B cell (primary cell): ENCODE results near the gene USP34. TPM values are rescaled to one million over a fixed set of nuclear protein-coding genes. Genes with fewer than 3 reads are reported as not detected.
A peak's percentile ranks its signal among the peaks of the same experiment; 100 is the strongest.

ENCODE experiments used
- ATAC-seq: fragments of 200-7000 bp; cut with Tn5 transposase; one replicate; pipeline ENCODE4 v1.10.0; 2021; ENCODE audit warnings: low read depth, mild to moderate bottlenecking, moderate number of reproducible peaks, moderate library complexity
- CTCF ChIA-PET: fragments of 350-600 bp; sonication (Branson Sonifier 250); formaldehyde crosslinking; loops from one replicate; lab custom pipeline; 2021; ENCODE audit warnings: antibody characterized with exemption, inconsistent platforms; lab: Charles Lee
- POLR2A ChIA-PET: fragments of 350-600 bp; sonication (Branson Sonifier 250); formaldehyde crosslinking; loops from one replicate; lab custom pipeline; 2021; ENCODE audit warnings: antibody characterized with exemption; lab: Charles Lee
- DNase-seq: peaks from one replicate; pipeline ENCODE4 v3.0.0; 2013
- H2AFZ ChIP-seq: 2 replicates; pipeline ENCODE4 v1.6.1; 2012; ENCODE audit warnings: mild to moderate bottlenecking, low read depth, low read length; ENCODE audit not compliant: insufficient read depth, poor library complexity, severe bottlenecking
- H3K27ac ChIP-seq, 2 donors: 1 replicate in 1 of 2; 2 replicates in 1 of 2; pipeline ENCODE4 v1.5.1; 2012 to 2013; ENCODE audit warnings: low read length in 2 of 2, mild to moderate bottlenecking in 2 of 2, moderate library complexity in 1 of 2
- H3K27me3 ChIP-seq, 4 experiments: fragments of 200-600 bp in 1 of 4; sonication (generic) in 1 of 4; replicated peaks in 1 of 4; 1 replicate in 2 of 4; 2 replicates in 2 of 4; pipeline versions ENCODE4 v1.6.1 to v1.7.0; 2013 to 2016; ENCODE audit warnings: low read length in 3 of 4, mild to moderate bottlenecking in 2 of 4, mixed read lengths in 1 of 4, moderate library complexity in 1 of 4; ENCODE audit not compliant: insufficient read depth in 4 of 4, control insufficient read depth in 3 of 4; ENCODE audit errors: control extremely low read depth in 1 of 4
- H3K36me3 ChIP-seq, 2 experiments: replicated peaks in 1 of 2; 1 replicate in 1 of 2; 2 replicates in 1 of 2; pipeline versions ENCODE4 v1.6.1 to v1.7.1; 2013; ENCODE audit warnings: low read length in 1 of 2; ENCODE audit not compliant: insufficient read depth in 2 of 2, control insufficient read depth in 1 of 2; ENCODE audit errors: control extremely low read depth in 1 of 2, extremely low read depth in 1 of 2
- H3K4me1 ChIP-seq, 2 donors: fragments of 200-600 bp in 1 of 2; sonication (generic) in 1 of 2; 1 replicate in 1 of 2; 2 replicates in 1 of 2; pipeline versions ENCODE4 v1.5.1 to v1.6.1; 2013 to 2017; ENCODE audit warnings: low read length in 2 of 2; ENCODE audit not compliant: control insufficient read depth in 2 of 2, insufficient read depth in 2 of 2
- H3K4me2 ChIP-seq: replicated peaks from 2 replicates; pipeline ENCODE3; 2012; ENCODE audit warnings: mild to moderate bottlenecking, low read depth, low read length; ENCODE audit not compliant: poor library complexity, severe bottlenecking
- H3K4me3 ChIP-seq, 5 experiments: fragments of 200-600 bp in 1 of 5; sonication (generic) in 1 of 5; 1 replicate in 3 of 5; 2 replicates in 2 of 5; pipeline versions ENCODE4 v1.5.1 to v1.7.0; 2011 to 2016; ENCODE audit warnings: low read length in 4 of 5, mild to moderate bottlenecking in 4 of 5, low read depth in 2 of 5, control low read depth in 1 of 5, moderate library complexity in 1 of 5; ENCODE audit not compliant: insufficient read depth in 1 of 5; ENCODE audit errors: control extremely low read depth in 1 of 5, extremely low read depth in 1 of 5
- H3K79me2 ChIP-seq: fragments of 200-600 bp; sonication (generic); one replicate; pipeline ENCODE4 v1.6.0; 2016; ENCODE audit warnings: low read length; ENCODE audit not compliant: control insufficient read depth, insufficient read depth
- H3K9ac ChIP-seq: fragments of 200-600 bp; sonication (generic); 2 replicates; pipeline ENCODE4 v1.6.1; 2017; ENCODE audit warnings: mild to moderate bottlenecking, low read length, moderate library complexity
- H3K9me3 ChIP-seq, 3 donors: one replicate each; pipeline versions ENCODE4 v1.6.1 to v1.7.1; 2013; ENCODE audit warnings: low read length in 2 of 3; ENCODE audit not compliant: control insufficient read depth in 2 of 3, insufficient read depth in 1 of 3; ENCODE audit errors: control extremely low read depth in 1 of 3
- H4K20me1 ChIP-seq: 2 replicates; pipeline ENCODE4 v1.6.0; 2012; ENCODE audit warnings: mild to moderate bottlenecking, low read length; ENCODE audit not compliant: insufficient read depth, control insufficient read depth, poor library complexity, severe bottlenecking
- H3K27ac Mint-ChIP-seq: one replicate; pipeline ENCODE4 v1.8.0; 2021; ENCODE audit warnings: mixed read lengths
- H3K27me3 Mint-ChIP-seq: one replicate; pipeline ENCODE4 v1.8.0; 2021; ENCODE audit warnings: mixed read lengths
- H3K4me1 Mint-ChIP-seq: one replicate; pipeline ENCODE4 v1.8.0; 2021; ENCODE audit warnings: mixed read lengths
- H3K4me3 Mint-ChIP-seq: one replicate; pipeline ENCODE4 v1.8.0; 2021; ENCODE audit warnings: mixed read lengths
- H3K9me3 Mint-ChIP-seq: one replicate; pipeline ENCODE4 v1.8.0; 2022; ENCODE audit warnings: mixed read lengths; ENCODE audit not compliant: insufficient read depth
- EZH2 ChIP-seq: IDR thresholded peaks from 2 replicates; pipeline ENCODE4 v1.6.1; 2012; ENCODE audit warnings: borderline replicate concordance, low read depth, mild to moderate bottlenecking, moderate library complexity, low read length; ENCODE audit not compliant: insufficient read depth, poor library complexity, severe bottlenecking
- WGBS: methylation state at CpG from one replicate; pipeline ENCODE4 v1.1.5; 2013; ENCODE audit warnings: missing lambda C conversion rate; ENCODE audit not compliant: insufficient coverage; 5-methylcytosine and 5-hydroxymethylcytosine counted together
- intact Hi-C: fragments of 100-400 bp; cut with micrococcal nuclease; formaldehyde crosslinking; loops from one replicate; pipeline ENCODE4 v1.10.0; 2022
- polyA plus RNA-seq: library from polyadenylated mRNA; depleted of rRNA; stranded (reverse); fragments of >200 nt; gene quantifications from 2 replicates; pipeline ENCODE4 v1.2.3, GENCODE V29; 2012
- total RNA-seq, 2 donors: library from RNA; stranded (reverse); fragments of 120-200 nt in 1 of 2; gene quantifications; 1 replicate in 1 of 2; 2 replicates in 1 of 2; pipeline versions ENCODE4 v1.2.3 to v1.2.4, GENCODE V29; 2013 to 2022
- TF ChIP-seq, protein P1 (sequence below): fragments of 200-600 bp; IDR thresholded peaks from one replicate; pipeline ENCODE4 v1.8.0; 2022; ENCODE audit warnings: antibody characterized with exemption, mild to moderate bottlenecking

The USP34 gene
- total and polyA plus RNA-seq, 2 donors (not counting 1 experiment from before 2014, with no cell fraction given), result 70.3 to 311 TPM

DNA sequence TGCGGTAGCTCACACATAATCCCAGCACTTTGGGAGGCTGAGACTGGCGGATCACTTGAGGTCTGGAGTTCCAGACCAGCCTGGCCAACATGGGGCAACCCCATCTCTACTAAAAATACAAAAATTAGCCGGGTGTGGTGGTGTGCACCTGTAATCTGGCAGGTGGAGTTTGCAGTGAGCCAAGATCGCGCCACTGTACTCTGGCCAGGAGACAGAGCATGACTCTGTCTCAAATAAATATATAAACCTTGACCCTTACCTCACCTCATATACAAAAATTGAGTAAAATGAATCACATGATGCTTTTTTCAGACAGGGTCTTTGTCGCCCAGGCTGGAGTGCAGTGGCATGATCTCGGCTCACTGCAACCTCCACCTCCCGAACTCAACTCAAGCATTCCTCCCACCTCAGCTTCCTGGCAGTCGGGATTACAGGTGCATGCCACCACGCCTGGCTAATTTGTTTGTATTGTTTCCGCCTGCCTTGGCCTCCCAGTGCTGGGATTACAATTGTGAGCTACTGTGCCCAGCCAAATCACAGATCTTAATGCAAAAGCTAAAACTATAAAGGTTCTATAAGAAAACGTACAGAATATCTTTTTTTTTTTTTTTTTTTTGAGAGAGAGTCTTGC lies 42.0 kb upstream of the USP34 start:
- H4K20me1 ChIP-seq, result peaks cover 65% of the 10 kb centered on the region
- no peak for ATAC-seq
- H3K4me1 ChIP-seq, result no peaks in the 10 kb centered on the region
- ChIA-PET POLR2A (no interaction called here), CTCF (interaction anchor here (0.7 kb wide), 1 partner anchor 9 kb away, joined by 4 read pairs; no protein-coding TSS in a partner anchor)
- H3K27me3 Mint-ChIP-seq, result no peaks in the 10 kb centered on the region
- no peak overlapping the region for H3K27ac Mint-ChIP-seq
- WGBS, result 100% methylated on average over 3 of the region's 12 CpGs
- H3K4me2 ChIP-seq, result no peak overlapping the region
- intact Hi-C loops, result no loop called here
- H3K36me3 ChIP-seq, result peaks cover 18 to 61% of the 10 kb centered on the region in 2 experiments
- no peaks in the 10 kb centered on the region for H3K9me3 ChIP-seq
- no peak overlapping the region for H3K4me3 ChIP-seq
- TF ChIP-seq, protein P1, sequence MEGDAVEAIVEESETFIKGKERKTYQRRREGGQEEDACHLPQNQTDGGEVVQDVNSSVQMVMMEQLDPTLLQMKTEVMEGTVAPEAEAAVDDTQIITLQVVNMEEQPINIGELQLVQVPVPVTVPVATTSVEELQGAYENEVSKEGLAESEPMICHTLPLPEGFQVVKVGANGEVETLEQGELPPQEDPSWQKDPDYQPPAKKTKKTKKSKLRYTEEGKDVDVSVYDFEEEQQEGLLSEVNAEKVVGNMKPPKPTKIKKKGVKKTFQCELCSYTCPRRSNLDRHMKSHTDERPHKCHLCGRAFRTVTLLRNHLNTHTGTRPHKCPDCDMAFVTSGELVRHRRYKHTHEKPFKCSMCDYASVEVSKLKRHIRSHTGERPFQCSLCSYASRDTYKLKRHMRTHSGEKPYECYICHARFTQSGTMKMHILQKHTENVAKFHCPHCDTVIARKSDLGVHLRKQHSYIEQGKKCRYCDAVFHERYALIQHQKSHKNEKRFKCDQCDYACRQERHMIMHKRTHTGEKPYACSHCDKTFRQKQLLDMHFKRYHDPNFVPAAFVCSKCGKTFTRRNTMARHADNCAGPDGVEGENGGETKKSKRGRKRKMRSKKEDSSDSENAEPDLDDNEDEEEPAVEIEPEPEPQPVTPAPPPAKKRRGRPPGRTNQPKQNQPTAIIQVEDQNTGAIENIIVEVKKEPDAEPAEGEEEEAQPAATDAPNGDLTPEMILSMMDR, result no peak
- TF ChIP-seq EZH2, result no peak
- no peak for DNase-seq
- H2AFZ ChIP-seq, result no peak overlapping the region
- no peaks in the 10 kb centered on the region for H3K27me3 ChIP-seq
- no peak overlapping the region for H3K4me3 Mint-ChIP-seq
- H3K79me2 ChIP-seq, result peaks cover 94% of the 10 kb centered on the region
- peaks cover 7% of the 10 kb centered on the region for H3K4me1 Mint-ChIP-seq
- H3K9ac ChIP-seq, result no peak overlapping the region
- no peaks in the 10 kb centered on the region for H3K9me3 Mint-ChIP-seq
- peak overlapping the region in 1 of 2 donors; percentile 18 for H3K27ac ChIP-seq

DNA sequence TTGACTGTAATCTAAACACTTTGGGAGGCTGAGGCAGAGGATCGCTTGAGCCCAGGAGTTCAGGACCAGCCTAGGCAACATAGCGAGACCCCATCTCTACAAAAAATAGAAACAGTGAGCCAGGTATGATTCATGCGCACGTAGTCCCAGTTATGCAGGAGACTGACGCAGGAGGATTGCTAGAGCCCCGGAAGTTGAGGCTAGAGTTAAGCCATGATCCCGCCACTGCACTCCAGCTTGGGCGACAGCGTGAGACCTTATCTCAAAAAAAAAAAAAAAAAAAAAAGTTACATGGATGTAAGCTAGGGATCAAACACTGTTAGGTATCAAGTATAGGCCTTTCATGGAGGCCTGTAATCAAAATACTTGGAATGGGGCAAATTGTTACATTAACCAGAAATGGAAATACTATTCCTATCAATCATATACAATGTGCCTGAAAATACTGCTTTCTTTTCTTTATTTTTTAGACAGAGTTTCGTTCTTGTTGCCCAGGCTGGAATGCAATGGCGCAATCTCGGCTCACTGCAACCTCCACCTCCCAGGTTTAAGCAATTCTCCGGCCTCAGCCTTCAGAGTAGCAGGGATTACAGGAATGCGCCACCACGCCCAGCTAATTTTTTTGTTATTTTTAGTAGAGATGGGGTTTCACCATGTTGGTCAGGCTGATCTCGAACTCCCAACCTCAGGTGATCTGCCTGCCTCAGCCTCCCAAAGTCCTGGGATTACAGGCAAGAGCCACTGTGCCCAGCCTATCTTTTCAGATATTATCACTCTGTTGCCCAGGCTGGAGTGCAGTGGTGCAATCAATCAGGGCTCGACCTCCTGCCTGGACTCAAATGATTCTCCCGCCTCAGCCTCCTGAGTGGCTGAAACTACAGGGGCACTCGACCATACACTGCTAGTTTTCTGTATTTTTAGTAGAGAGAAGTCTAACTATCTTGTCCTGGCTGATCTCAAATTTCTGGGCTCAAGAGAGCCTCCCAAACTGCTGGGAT lies 40.1 kb upstream of the USP34 start:
- Histone ChIP-seq H3K27me3 (no peaks in the 10 kb centered on the region), H3K79me2 (peaks cover 94% of the 10 kb centered on the region), H3K4me2 (no peak overlapping the region), H3K27ac (no peak overlapping the region), H4K20me1 (peaks cover 58% of the 10 kb centered on the region), H2AFZ (no peak overlapping the region), H3K4me3 (no peak overlapping the region), H3K9me3 (no peaks in the 10 kb centered on the region), H3K4me1 (no peaks in the 10 kb centered on the region), H3K9ac (no peak overlapping the region), H3K36me3 (peaks cover 17 to 59% of the 10 kb centered on the region in 2 experiments)
- ChIA-PET POLR2A (no interaction called here), CTCF (no interaction called here)
- Mint-ChIP-seq H3K27ac (no peak overlapping the region), H3K4me1 (peaks cover 7% of the 10 kb centered on the region), H3K27me3 (no peaks in the 10 kb centered on the region), H3K4me3 (no peak overlapping the region), H3K9me3 (no peaks in the 10 kb centered on the region)
- intact Hi-C loops, result no loop called here
- TF ChIP-seq EZH2, result no peak
- TF ChIP-seq, protein P1, result no peak
- 97% methylated on average over 5 of the region's 19 CpGs for WGBS
- ATAC-seq (no peak), DNase-seq (no peak)
